Measurements from ENCODE around the gene HOXA4.

Gene HOXA4

DNA sequence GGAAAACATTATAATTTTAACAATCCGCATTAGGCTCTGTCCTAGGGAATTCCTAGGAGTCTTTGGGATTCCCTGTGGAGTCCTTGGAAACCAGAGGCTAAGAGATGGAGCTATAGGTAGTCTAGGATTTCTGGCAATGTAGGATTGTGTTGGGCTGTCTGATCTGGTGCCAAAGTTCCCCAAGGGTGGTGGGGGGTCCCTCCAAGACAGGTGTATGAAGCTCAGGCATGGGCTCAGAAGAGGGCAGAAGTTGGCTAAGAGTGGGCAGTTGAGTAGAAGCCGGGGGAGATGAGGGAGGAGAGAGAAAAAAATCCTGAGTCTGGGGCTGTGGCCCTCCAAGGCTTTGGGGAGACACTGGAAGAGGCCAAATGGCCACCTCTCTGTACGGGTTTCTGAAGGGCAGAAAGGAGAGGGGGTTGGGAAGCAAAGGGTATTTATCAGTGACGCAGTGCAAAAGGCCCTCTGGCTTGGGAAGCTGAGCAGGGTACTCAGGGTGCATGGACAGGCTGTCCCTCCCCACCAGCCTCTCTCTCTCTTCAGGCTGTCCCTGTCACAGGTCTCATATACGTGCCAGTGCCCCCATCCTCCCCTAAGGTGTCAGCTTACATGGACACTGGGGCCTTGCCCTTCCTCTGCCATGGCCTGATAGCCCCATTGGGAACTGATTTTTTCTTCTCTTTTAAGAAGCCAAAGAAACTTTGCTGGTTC lies 16.1 kb upstream of the HOXA4 start:
- no peak for DNase-seq

DNA sequence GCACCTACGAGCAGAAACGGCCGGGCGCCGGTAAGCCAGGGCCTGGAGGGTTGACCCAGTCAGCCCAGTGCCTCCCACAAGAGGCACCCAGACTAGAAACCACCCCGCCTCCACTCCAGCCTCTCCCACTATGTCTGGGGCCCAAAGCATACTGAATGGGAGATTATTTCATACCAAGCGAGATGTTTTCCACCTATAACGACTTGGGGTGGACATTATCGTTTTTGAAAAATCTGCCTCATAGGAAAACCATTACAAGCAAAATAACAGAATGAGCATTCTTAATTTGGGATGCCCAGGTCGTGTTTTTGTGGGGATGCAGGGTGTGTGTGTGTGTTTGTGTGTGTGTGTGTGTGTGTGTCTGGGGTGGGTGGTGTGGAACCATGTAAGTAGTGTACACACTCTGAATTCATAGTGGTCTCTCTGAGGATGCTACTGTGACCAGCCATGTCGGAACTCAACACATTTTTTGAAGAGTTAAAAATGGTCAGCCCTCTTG lies 15.4 kb upstream of the HOXA4 start:
- no peak for DNase-seq

GRCh38 chr7:27145165-27145913 lies 14.8 kb upstream of the HOXA4 start:
- DNase-seq = no peak

- no peak for DNase-seq
These were observed 14.2 kb upstream of the HOXA4 start for GRCh38 chr7:27144781-27145164.

DNA sequence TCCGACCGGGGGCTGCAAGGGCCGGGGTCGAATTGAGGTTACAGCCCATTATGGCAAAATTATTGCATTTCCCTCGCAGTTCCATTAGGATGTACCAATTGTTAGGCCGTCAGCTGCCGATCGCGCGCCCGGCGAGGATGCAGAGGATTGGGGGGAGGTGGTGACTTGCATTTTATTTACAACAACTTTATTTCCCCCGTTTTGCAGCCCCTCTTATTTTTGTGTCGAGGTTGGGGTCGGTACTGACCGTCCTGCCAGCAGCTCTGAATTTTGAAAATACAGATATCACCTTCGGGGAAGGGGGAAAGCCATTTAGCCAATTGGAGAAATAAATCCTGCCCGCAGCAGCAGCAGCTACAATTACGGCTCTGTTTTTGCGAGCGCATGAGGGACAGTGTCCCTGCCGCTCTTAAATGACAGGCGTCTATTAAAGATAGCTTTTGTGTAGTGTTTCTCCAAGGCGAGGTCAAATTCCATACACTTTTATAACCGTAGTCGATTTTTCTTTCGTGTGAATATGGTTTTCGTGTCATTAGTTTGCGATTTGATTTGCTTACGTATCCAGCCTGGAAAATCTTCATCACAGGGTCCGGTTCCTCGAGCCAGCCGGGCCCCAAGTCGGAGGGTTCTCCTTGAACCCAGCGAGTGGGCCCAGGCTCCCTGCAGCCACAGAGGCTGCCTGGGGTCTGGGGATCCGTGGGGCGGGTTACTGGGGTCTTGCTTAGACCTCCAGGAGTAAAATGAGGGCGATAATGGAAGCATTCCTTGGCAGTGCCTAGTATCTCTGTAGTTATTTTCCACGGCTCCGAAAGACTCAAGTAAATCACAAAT lies 13.6 kb upstream of the HOXA4 start:
- DNase-seq = no peak

GRCh38 chr7:27143023-27143949 lies 12.7 kb upstream of the HOXA4 start, which contains the start of gene HOXA5:
Gene HOXA5 (minus strand): TSS chr7:27143681. CDS start chr7:27143607, 74 bp downstream.
- peak; percentile 100 for DNase-seq

DNA sequence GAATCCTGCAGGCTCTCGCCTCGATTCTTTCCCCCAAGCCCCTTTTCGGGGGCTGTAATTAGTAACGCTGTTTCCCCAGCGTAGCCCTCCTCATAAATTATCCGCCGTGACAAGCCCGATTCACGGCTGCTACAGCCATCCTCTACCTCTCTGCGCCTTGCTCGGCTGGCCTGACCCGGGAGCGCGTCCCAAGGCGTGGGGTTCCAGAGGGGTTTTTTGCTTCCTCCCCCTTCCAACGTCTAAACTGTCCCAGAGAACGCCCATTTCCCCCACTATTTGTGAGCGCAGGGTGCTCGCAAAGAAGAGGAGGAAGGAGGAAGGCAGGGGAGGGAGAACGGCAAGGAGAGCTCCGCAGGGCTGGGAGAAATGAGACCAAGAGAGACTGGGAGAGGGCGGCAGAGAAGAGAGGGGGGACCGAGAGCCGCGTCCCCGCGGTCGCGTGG lies 12.0 kb upstream of the HOXA4 start:
- DNase-seq = peak; percentile 67 to 71

GRCh38 chr7:27141923-27142579 lies 11.5 kb upstream of the HOXA4 start:
- peak; percentile 90 to 91 for DNase-seq

DNA sequence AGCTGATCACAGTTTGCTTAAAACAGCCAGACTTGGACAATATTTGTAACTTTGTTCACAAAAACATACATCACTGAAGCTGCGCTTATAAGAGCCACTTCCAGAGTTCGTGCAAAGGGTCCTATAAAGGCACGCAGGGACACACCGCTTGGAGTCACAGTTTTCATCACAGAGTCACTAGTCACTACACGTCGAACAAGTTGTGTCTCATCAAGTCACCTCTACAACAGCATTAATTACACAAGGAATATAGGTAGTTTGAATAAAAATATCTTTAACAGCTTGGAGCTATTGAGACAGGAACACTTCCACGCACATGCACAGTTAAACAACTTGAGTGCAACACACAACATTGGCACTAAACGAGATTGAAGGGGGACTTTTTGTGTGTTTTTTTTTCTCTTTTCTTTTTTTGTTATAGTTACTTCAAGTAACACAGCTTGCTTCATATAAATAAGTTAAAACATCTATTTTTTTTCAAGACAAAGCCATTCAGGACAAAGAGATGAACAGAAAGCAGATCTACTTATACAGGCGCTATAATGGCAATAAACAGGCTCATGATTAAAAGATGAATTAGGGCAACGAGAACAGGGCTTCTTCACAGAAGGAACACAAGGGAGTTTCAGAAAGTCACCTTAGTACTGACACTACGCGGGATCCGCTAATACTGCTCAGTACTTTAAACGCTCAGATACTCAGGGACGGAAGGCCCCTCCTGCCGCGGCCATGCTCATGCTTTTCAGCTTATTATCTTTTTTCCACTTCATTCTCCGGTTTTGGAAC lies 10.8 kb upstream of the HOXA4 start:
- DNase-seq = peak; percentile 56 to 85

- no peak for DNase-seq
These were observed 9.7 kb upstream of the HOXA4 start for GRCh38 chr7:27140126-27140857.

GRCh38 chr7:27139334-27140125 lies 9.0 kb upstream of the HOXA4 start:
- no peak for DNase-seq

DNA sequence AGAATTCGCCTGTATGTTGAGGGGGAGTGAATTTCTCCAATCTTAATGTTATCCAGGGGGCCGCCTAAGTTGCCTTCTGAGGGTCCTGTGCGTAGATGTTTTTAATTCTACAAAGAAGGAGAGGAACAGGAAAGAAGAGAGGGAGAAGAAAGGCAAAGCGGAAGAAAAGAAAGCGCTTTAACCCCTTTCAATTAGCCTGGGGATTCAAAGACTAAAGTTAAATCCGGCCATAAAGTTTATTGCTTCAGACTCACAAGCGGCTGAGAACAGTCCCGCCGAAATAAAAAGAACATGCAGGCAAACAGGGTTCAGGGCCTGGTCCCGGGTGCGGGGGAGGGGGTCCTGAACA lies 8.4 kb upstream of the HOXA4 start:
- DNase-seq = no peak

GRCh38 chr7:27138472-27138871 lies 7.9 kb upstream of the HOXA4 start:
- no peak for DNase-seq

- no peak for DNase-seq
These were observed 7.2 kb upstream of the HOXA4 start for GRCh38 chr7:27137640-27138315.

GRCh38 chr7:27134392-27134791 lies 3.8 kb upstream of the HOXA4 start:
- peak; percentile 73 to 76 for DNase-seq

DNA sequence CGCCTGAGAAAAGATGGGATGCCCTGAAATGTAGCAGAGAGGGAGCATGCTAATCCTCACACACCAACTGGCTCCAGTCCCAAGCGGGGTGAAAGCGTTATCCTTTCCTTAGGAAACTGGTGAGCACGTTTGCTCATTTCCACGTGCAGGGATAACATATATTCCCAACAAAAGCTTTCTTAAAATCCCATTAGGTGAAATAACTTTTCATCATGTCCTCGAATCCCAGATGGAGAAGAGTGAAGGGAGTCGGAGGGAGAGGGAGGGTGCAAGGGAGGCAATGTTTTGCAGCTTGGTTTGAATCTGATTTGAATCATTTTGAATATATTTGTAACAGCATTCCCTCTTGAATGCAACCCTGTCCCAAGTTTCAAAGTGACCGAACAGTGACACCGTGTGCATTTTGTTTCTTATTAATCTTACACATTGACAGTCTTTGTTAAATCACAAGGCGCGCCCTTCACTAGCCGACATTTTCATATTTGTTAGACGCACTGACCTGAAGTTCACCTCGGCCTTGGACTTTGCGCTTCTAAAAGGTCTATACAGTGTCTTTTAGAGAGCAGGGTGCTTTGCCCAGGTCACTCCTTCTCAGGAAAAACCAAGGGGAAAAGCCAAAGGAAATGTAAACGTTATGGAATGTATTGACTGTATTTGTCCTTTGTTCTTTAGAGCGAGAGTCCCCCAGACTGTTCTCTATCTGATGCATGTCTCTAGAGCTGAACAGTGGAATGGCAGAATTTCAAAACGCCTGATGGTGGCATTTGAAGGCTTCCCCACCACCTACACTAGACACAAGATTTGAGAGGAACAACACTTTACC lies 3.1 kb upstream of the HOXA4 start:
- DNase-seq = no peak

DNA sequence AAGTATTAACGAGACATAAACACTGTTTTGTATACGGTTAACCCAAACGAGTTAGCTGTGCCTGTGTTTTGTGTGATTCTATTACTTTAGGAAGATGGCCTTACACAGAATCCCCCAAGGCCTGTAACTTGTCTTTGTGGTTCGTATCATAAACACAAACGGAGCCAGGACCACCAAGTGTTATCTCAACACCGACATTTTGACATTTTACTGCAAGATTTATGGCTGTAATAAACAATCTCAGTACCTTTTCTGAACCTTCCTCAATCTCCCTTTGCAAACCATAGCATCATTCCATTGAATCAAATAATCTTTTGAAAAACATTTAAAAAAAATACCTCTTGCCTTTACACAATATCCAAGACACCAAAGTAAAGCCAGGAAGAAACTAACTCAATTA lies 2.4 kb upstream of the HOXA4 start:
- DNase-seq = no peak

GRCh38 chr7:27132214-27132613 lies 1.7 kb upstream of the HOXA4 start:
- no peak for DNase-seq

Data from Kasumi-1 (cell line).